A549 (cell line): Measurements from ENCODE around the gene CAMTA1. TPM values are rescaled to one million over a fixed set of nuclear protein-coding genes. Genes with fewer than 3 reads are reported as not detected.

Source experiments
- ATAC-seq, 2 experiments: fragments of 200-7000 bp in 1 of 2; fragments of >200 bp in 1 of 2; cut with Nextera tagmentation in 1 of 2; cut with Tn5 transposase in 1 of 2; 3 replicates each; pipeline versions ENCODE4 v1.8.0 to v1.9.1; 2018 to 2020; ENCODE audit warnings: mild to moderate bottlenecking in 1 of 2, moderate library complexity in 1 of 2
- CTCF ChIA-PET: fragments of 300-600 bp; sonication (Branson Sonifier 250); formaldehyde crosslinking; extraction: SDS; loops from one replicate; lab custom pipeline; 2021; ENCODE audit warnings: antibody characterized with exemption, inconsistent platforms; lab: Yijun Ruan, JAX
- POLR2A ChIA-PET: fragments of 350-600 bp; formaldehyde crosslinking; extraction: SDS; loops from one replicate; lab custom pipeline; 2021; ENCODE audit warnings: antibody characterized with exemption, inconsistent platforms; lab: Yijun Ruan, JAX
- DNase-seq, 2 experiments: peaks; one replicate each; pipeline versions ENCODE4 v3.0.0 to v3.0.0-alpha.2; 2011 to 2016; ENCODE audit warnings: low read depth in 1 of 2, low spot score in 1 of 2
- FAIRE-seq: peaks from 2 replicates; lab custom pipeline; 2011; peaks lifted over from hg19 to GRCh38; lab: Jason Lieb, UNC
- H3K27ac ChIP-seq, 2 experiments: fragments of >200 bp; sonication (Bioruptor Twin); formaldehyde crosslinking; 3 replicates each; pipeline ENCODE4 v1.5.1; 2016 to 2017
- H3K4me1 ChIP-seq: fragments of >200 bp; sonication (Bioruptor Twin); formaldehyde crosslinking; 3 replicates; pipeline ENCODE4 v1.6.1; 2016
- H3K4me2 ChIP-seq: fragments of >200 bp; sonication (Bioruptor Twin); formaldehyde crosslinking; 3 replicates; pipeline ENCODE4 v1.6.1; 2016
- H3K4me3 ChIP-seq: fragments of >200 bp; sonication (Bioruptor Twin); formaldehyde crosslinking; 3 replicates; pipeline ENCODE4 v1.5.1; 2016
- H3K9me3 ChIP-seq: fragments of >200 bp; sonication (Bioruptor Twin); formaldehyde crosslinking; 3 replicates; pipeline ENCODE4 v1.6.1; 2016
- ATOH8 ChIP-seq: fragments of 250-450 bp; sonication (Bioruptor Pico); IDR thresholded peaks from 2 replicates; pipeline ENCODE4 v1.5.0; 2020; ENCODE audit warnings: low read depth, mild to moderate bottlenecking, moderate library complexity
- BCL3 ChIP-seq: fragments of >200 bp; sonication (Bioruptor Twin); formaldehyde crosslinking; IDR thresholded peaks from 3 replicates; pipeline ENCODE4 v1.6.1; 2016
- BHLHE40 ChIP-seq: IDR thresholded peaks from 2 replicates; pipeline ENCODE4 v1.6.1; 2012; ENCODE audit warnings: low read depth, low read length, inconsistent platforms
- CBX2 ChIP-seq: fragments of 200-600 bp; sonication (generic); IDR thresholded peaks from 2 replicates; pipeline ENCODE4 v1.6.1; 2016; ENCODE audit warnings: low read depth, mild to moderate bottlenecking, borderline replicate concordance
- EP300 ChIP-seq, 2 experiments: fragments of >200 bp; sonication (Bioruptor Twin); formaldehyde crosslinking; IDR thresholded peaks; 2 replicates in 1 of 2; 3 replicates in 1 of 2; pipeline ENCODE4 v1.6.1; 2016 to 2017
- FOSL2 ChIP-seq, 2 experiments: fragments of 450-650 bp in 1 of 2; fragments of >200 bp in 1 of 2; sonication (Bioruptor Twin) in 1 of 2; formaldehyde crosslinking; IDR thresholded peaks; 2 replicates each; pipeline versions ENCODE4 v1.5.0 to v1.6.1; 2016 to 2020; ENCODE audit warnings: mild to moderate bottlenecking in 1 of 2, moderate library complexity in 1 of 2
- GATA3 ChIP-seq: IDR thresholded peaks from 2 replicates; pipeline ENCODE4 v1.6.1; 2012; ENCODE audit warnings: borderline replicate concordance
- HMGXB4 ChIP-seq: fragments of 250-450 bp; sonication (Bioruptor Pico); IDR thresholded peaks from 2 replicates; pipeline ENCODE4 v1.5.0; 2021; ENCODE audit warnings: mild to moderate bottlenecking, moderate library complexity, borderline replicate concordance
- HOXA7 ChIP-seq: fragments of 250-450 bp; sonication (Bioruptor Pico); IDR thresholded peaks from 2 replicates; pipeline ENCODE4 v1.5.0; 2020; ENCODE audit warnings: mild to moderate bottlenecking, moderate library complexity
- HOXB13 ChIP-seq: fragments of 250-450 bp; sonication (Bioruptor Pico); IDR thresholded peaks from 2 replicates; pipeline ENCODE4 v1.5.0; 2020; ENCODE audit warnings: low read depth, mild to moderate bottlenecking, moderate library complexity
- JUN ChIP-seq, 2 experiments: fragments of >200 bp; sonication (Bioruptor Twin); formaldehyde crosslinking; IDR thresholded peaks; 2 replicates in 1 of 2; 3 replicates in 1 of 2; pipeline ENCODE4 v1.6.1; 2016 to 2017
- JUNB ChIP-seq: fragments of >200 bp; sonication (Bioruptor Twin); formaldehyde crosslinking; IDR thresholded peaks from 2 replicates; pipeline ENCODE4 v1.6.1; 2016
- MAFK ChIP-seq: fragments of 450-650 bp; IDR thresholded peaks from 2 replicates; pipeline ENCODE4 v1.6.1; 2014; ENCODE audit not compliant: partially characterized antibody
- MAX ChIP-seq: IDR thresholded peaks from 2 replicates; pipeline ENCODE4 v1.6.1; 2012
- MAZ ChIP-seq: fragments of 150-350 bp; IDR thresholded peaks from 2 replicates; pipeline ENCODE4 v1.6.1; 2014; ENCODE audit warnings: antibody characterized with exemption, low read depth, low read length, borderline replicate concordance
- PBX3 ChIP-seq: IDR thresholded peaks from 2 replicates; pipeline ENCODE4 v1.6.1; 2012
- POLR2A ChIP-seq: IDR thresholded peaks from 2 replicates; pipeline ENCODE4 v1.6.1; 2012; ENCODE audit warnings: mild to moderate bottlenecking, low read length
- POLR2AphosphoS2 ChIP-seq: conservative IDR thresholded peaks from 2 replicates; pipeline ENCODE4 v1.6.1; 2012; ENCODE audit warnings: low read length, improper control_type of control experiment, inconsistent platforms
- RAD21 ChIP-seq, 2 experiments: fragments of >200 bp in 1 of 2; sonication (Bioruptor Twin) in 1 of 2; formaldehyde crosslinking in 1 of 2; IDR thresholded peaks in 1 of 2; conservative IDR thresholded peaks in 1 of 2; 2 replicates in 1 of 2; 3 replicates in 1 of 2; pipeline ENCODE4 v1.6.1; 2012 to 2018; ENCODE audit warnings: inconsistent platforms in 1 of 2
- RCOR1 ChIP-seq: fragments of 150-350 bp; IDR thresholded peaks from 2 replicates; pipeline ENCODE4 v1.6.1; 2014; ENCODE audit warnings: antibody characterized with exemption, low read length, low read depth
- REST ChIP-seq: fragments of 200-600 bp; sonication (generic); IDR thresholded peaks from 2 replicates; pipeline ENCODE4 v1.6.1; 2016; ENCODE audit warnings: antibody characterized with exemption, mild to moderate bottlenecking, moderate library complexity
- SMC3 ChIP-seq: fragments of >200 bp; sonication (Bioruptor Twin); formaldehyde crosslinking; IDR thresholded peaks from 3 replicates; pipeline ENCODE4 v1.6.1; 2018; ENCODE audit warnings: inconsistent platforms
- SREBF2 ChIP-seq: fragments of 450-650 bp; IDR thresholded peaks from 2 replicates; pipeline ENCODE4 v1.6.1; 2014; ENCODE audit warnings: mild to moderate bottlenecking, moderate library complexity
- TP53 ChIP-seq: fragments of 250-450 bp; sonication (Bioruptor Pico); IDR thresholded peaks from 2 replicates; pipeline ENCODE4 v1.5.0; 2021; ENCODE audit warnings: mild to moderate bottlenecking, moderate library complexity
- ZNF302 ChIP-seq: fragments of 250-450 bp; sonication (Bioruptor Pico); IDR thresholded peaks from 2 replicates; pipeline ENCODE4 v1.9.0; 2021; ENCODE audit warnings: inconsistent platforms, mild to moderate bottlenecking, moderate library complexity
- WGBS: methylation state at CpG from one replicate; pipeline ENCODE4 v1.1.6; 2017; ENCODE audit errors: missing lambda C conversion rate; 5-methylcytosine and 5-hydroxymethylcytosine counted together
- polyA plus RNA-seq, 4 experiments: library from polyadenylated mRNA; depleted of rRNA in 3 of 4; stranded (reverse); fragments of >200 nt; fragmentation: RNase III in 1 of 4; extraction: RNeasy Plus Mini Kit Qiagen cat#74134 plus additional on column Dnase treatment in 1 of 4; gene quantifications; 2 replicates in 3 of 4; 3 replicates in 1 of 4; pipeline ENCODE4 v1.2.3, GENCODE V29; 2011 to 2017

CAMTA1 gene
- polyA plus RNA-seq, 2 of the 4 experiments (the other 2 are of a cell fraction): 58.8 to 75.0 TPM

- ChIA-PET POLR2A (interaction anchor here (0.6 to 2.1 kb wide), 2 partner anchors 76 to 515 kb away, joined by 3 to 6 read pairs; partner anchors contain the start of gene CAMTA1), CTCF (interaction anchor here (1.2 to 1.7 kb wide), 6 partner anchors 31 to 347 kb away, joined by 3 to 10 read pairs (median 4); no protein-coding TSS in a partner anchor)
- no peak for FAIRE-seq
- peak; percentile 38 to 49 for DNase-seq
- peak overlapping the region; percentile 97 to 98 for H3K27ac ChIP-seq
- peak overlapping the region; percentile 60 for H3K4me2 ChIP-seq
- H3K4me3 ChIP-seq: no peak overlapping the region
- WGBS: 3% methylated on average over 2 of the region's 2 CpGs
- ATAC-seq: peak; percentile 21 to 25; a peak in 4 of 6 replicates
- H3K9me3 ChIP-seq: peaks cover 31% of the 10 kb centered on the region
- TF ChIP-seq HOXB13 (CRISPR knock-in tag) (peak; percentile 10; the same call in 1 of the 2 replicates), EP300 (IDR thresholded peaks at IDR 0.05) (no peak), FOSL2 (IDR thresholded peaks at IDR 0.05) (peak; percentile 70; the same call in 1 of the 2 replicates), FOSL2 (CRISPR knock-in tag; IDR thresholded peaks at IDR 0.05) (peak; percentile 72), SREBF2 (no peak)
- H3K4me1 ChIP-seq: peaks cover 67% of the 10 kb centered on the region
These were observed 514.7 kb downstream of the CAMTA1 start for GRCh38 chr1:7299994-7300393.

GRCh38 chr1:7300893-7301663 lies 515.8 kb downstream of the CAMTA1 start:
- H3K27ac ChIP-seq: peak overlapping the region; percentile 97 to 98
- FAIRE-seq (peak; percentile 94), DNase-seq (peak; percentile 81 to 93), ATAC-seq (peak; percentile 57 to 69)
- WGBS: 10% methylated on average over 10 of the region's 10 CpGs
- H3K4me3 ChIP-seq: no peak overlapping the region
- H3K4me1 ChIP-seq: peaks cover 67% of the 10 kb centered on the region
- CTCF ChIA-PET: interaction anchor here (1.2 to 1.5 kb wide), 2 partner anchors 32 to 257 kb away, joined by 3 read pairs; no protein-coding TSS in a partner anchor
- H3K4me2 ChIP-seq: peak overlapping the region; percentile 60
- POLR2A ChIA-PET: interaction anchor here (1.0 to 2.1 kb wide), 2 partner anchors 178 to 517 kb away, joined by 3 to 6 read pairs; partner anchors contain the start of gene CAMTA1
- H3K9me3 ChIP-seq: peaks cover 31% of the 10 kb centered on the region
- TF ChIP-seq BHLHE40 (no peak), MAZ (no peak), RCOR1 (no peak), HOXA7 (CRISPR knock-in tag) (no peak), BCL3 (peak; percentile 14; the same call in 1 of the 3 replicates), MAX (peak; percentile 62), TP53 (CRISPR knock-in tag) (no peak), EP300 (IDR thresholded peaks at IDR 0.05) (peak; percentile 92 to 97; a peak in 4 of 5 replicates), ZNF302 (CRISPR knock-in tag) (no peak), REST (no peak), JUN (IDR thresholded peaks at IDR 0.05) (peak; percentile 89 to 91; a peak in 4 of 5 replicates), HMGXB4 (CRISPR knock-in tag) (no peak), HOXB13 (CRISPR knock-in tag) (peak; percentile 10; the same call in 1 of the 2 replicates), POLR2A (no peak), SREBF2 (no peak), GATA3 (peak; percentile 97), PBX3 (peak; percentile 72; the same call in 1 of the 2 replicates), JUNB (peak; percentile 95), SMC3 (peak; percentile 46; the same call in 2 of the 3 replicates), RAD21 (conservative IDR thresholded peaks at IDR 0.05 in 1 of 2, IDR thresholded peaks at IDR 0.05 in 1 of 2) (peak; percentile 37 to 52; a peak in 3 of 5 replicates), POLR2AphosphoS2 (no peak), CBX2 (no peak), ATOH8 (CRISPR knock-in tag) (no peak), FOSL2 (IDR thresholded peaks at IDR 0.05) (peak; percentile 89), FOSL2 (CRISPR knock-in tag; IDR thresholded peaks at IDR 0.05) (peak; percentile 92), MAFK (peak; percentile 1)
